H1 (cell line): Measurements from ENCODE around the gene RNF39. TPM values are rescaled to one million over a fixed set of nuclear protein-coding genes. Genes with fewer than 3 reads are reported as not detected.

Source experiments
- CTCF ChIA-PET: fragments of 300-600 bp; sonication (Branson Sonifier 250); formaldehyde crosslinking; loops from one replicate; lab custom pipeline; 2021; ENCODE audit not compliant: partially characterized antibody; lab: Charles Lee
- POLR2A ChIA-PET: fragments of 300-600 bp; sonication (Branson Sonifier 250); formaldehyde crosslinking; loops from one replicate; lab custom pipeline; 2021; ENCODE audit warnings: inconsistent platforms; ENCODE audit not compliant: partially characterized antibody; lab: Charles Lee
- DNase-seq, 2 experiments: peaks; one replicate each; pipeline versions ENCODE4 v3.0.0 to v3.0.0-alpha.2; 2010 to 2022; ENCODE audit warnings: low spot score in 2 of 2, low read depth in 1 of 2, mixed read lengths in 1 of 2
- FAIRE-seq: peaks from 2 replicates; lab custom pipeline; 2011; peaks lifted over from hg19 to GRCh38; lab: Jason Lieb, UNC
- H2AFZ ChIP-seq: 2 replicates; pipeline ENCODE4 v1.8.1; 2012; ENCODE audit warnings: low read length, inconsistent platforms
- H2AK5ac ChIP-seq: 2 replicates; pipeline ENCODE4 v1.6.1; 2013; ENCODE audit warnings: low read depth, low read length
- H2BK120ac ChIP-seq: replicated peaks from 2 replicates; pipeline ENCODE3; 2013; ENCODE audit warnings: low read depth, low read length, inconsistent platforms
- H2BK12ac ChIP-seq: 2 replicates; pipeline ENCODE4 v1.6.1; 2013; ENCODE audit warnings: low read depth, low read length
- H2BK15ac ChIP-seq: 2 replicates; pipeline ENCODE4 v1.6.1; 2013; ENCODE audit warnings: low read length
- H2BK20ac ChIP-seq: 2 replicates; pipeline ENCODE4 v1.6.1; 2013; ENCODE audit warnings: low read length
- H2BK5ac ChIP-seq: 2 replicates; pipeline ENCODE4 v1.6.1; 2013; ENCODE audit warnings: low read depth, low read length
- H3K14ac ChIP-seq: 2 replicates; pipeline ENCODE4 v1.6.1; 2013; ENCODE audit warnings: inconsistent platforms; ENCODE audit not compliant: insufficient read length
- H3K18ac ChIP-seq: 2 replicates; pipeline ENCODE4 v1.6.1; 2013; ENCODE audit warnings: low read length; ENCODE audit errors: extremely low read depth
- H3K23ac ChIP-seq: 2 replicates; pipeline ENCODE4 v1.6.1; 2013; ENCODE audit warnings: inconsistent platforms; ENCODE audit not compliant: insufficient read length
- H3K23me2 ChIP-seq: 2 replicates; pipeline ENCODE4 v1.6.1; 2013; ENCODE audit warnings: low read depth, low read length
- H3K27ac ChIP-seq: 2 replicates; pipeline ENCODE4 v1.6.1; 2011; ENCODE audit warnings: low read depth, low read length, inconsistent platforms
- H3K27me3 ChIP-seq, 4 experiments: replicated peaks in 1 of 4; 1 replicate in 1 of 4; 2 replicates in 3 of 4; pipeline versions ENCODE4 v1.6.1 to v1.8.1; 2011 to 2013; ENCODE audit warnings: low read length in 3 of 4, mild to moderate bottlenecking in 3 of 4, inconsistent platforms in 2 of 4, mixed read lengths in 2 of 4, moderate library complexity in 1 of 4; ENCODE audit not compliant: control insufficient read depth in 3 of 4, insufficient read depth in 3 of 4; ENCODE audit errors: extremely low read depth in 1 of 4
- H3K36me3 ChIP-seq, 4 experiments: 2 replicates each; pipeline versions ENCODE4 v1.6.1 to v1.8.1; 2011 to 2013; ENCODE audit warnings: mild to moderate bottlenecking in 4 of 4, low read length in 3 of 4, moderate library complexity in 2 of 4, control low read depth in 1 of 4, inconsistent platforms in 1 of 4; ENCODE audit not compliant: insufficient read depth in 4 of 4, control insufficient read depth in 2 of 4
- H3K4ac ChIP-seq: replicated peaks from 2 replicates; pipeline ENCODE3; 2013; ENCODE audit warnings: low read length, low read depth, mixed read lengths, inconsistent platforms; ENCODE audit not compliant: insufficient read length
- H3K4me1 ChIP-seq, 4 experiments: replicated peaks in 1 of 4; 1 replicate in 1 of 4; 2 replicates in 3 of 4; pipeline versions ENCODE4 v1.6.1 to v1.8.1; 2011 to 2013; ENCODE audit warnings: low read length in 3 of 4, inconsistent platforms in 2 of 4, mixed read lengths in 1 of 4; ENCODE audit not compliant: insufficient read depth in 4 of 4, control insufficient read depth in 3 of 4
- H3K4me2 ChIP-seq, 2 experiments: 2 replicates each; pipeline versions ENCODE4 v1.6.1 to v1.8.1; 2011 to 2013; ENCODE audit warnings: low read depth in 2 of 2, low read length in 2 of 2, control low read depth in 1 of 2, inconsistent platforms in 1 of 2, mild to moderate bottlenecking in 1 of 2; ENCODE audit not compliant: insufficient read depth in 1 of 2
- H3K4me3 ChIP-seq, 4 experiments: fragments of 200-600, 300-600 bp in 1 of 4; sonication (generic), shearing (Covaris generic), sonication (Bioruptor Twin) in 1 of 4; 2 replicates each; pipeline versions ENCODE4 v1.5.1 to v1.8.1; 2011 to 2016; ENCODE audit warnings: low read length in 4 of 4, low read depth in 3 of 4, control low read depth in 2 of 4, inconsistent platforms in 2 of 4, mild to moderate bottlenecking in 2 of 4, mixed read lengths in 1 of 4, moderate library complexity in 1 of 4; ENCODE audit not compliant: insufficient read depth in 2 of 4; ENCODE audit errors: extremely low read depth in 1 of 4
- H3K56ac ChIP-seq: replicated peaks from 2 replicates; pipeline ENCODE3; 2013; ENCODE audit warnings: low read depth, mild to moderate bottlenecking, mixed read lengths, low read length, inconsistent platforms; ENCODE audit not compliant: insufficient read length
- H3K79me1 ChIP-seq: 2 replicates; pipeline ENCODE4 v1.6.1; 2013; ENCODE audit warnings: low read depth, low read length, control low read depth
- H3K79me2 ChIP-seq, 2 experiments: 2 replicates each; pipeline versions ENCODE4 v1.6.1 to v1.8.1; 2012 to 2013; ENCODE audit warnings: low read length in 2 of 2, mild to moderate bottlenecking in 2 of 2, inconsistent platforms in 1 of 2; ENCODE audit not compliant: insufficient read depth in 2 of 2, control insufficient read depth in 1 of 2
- H3K9ac ChIP-seq, 4 experiments: replicated peaks in 1 of 4; 1 replicate in 1 of 4; 2 replicates in 3 of 4; pipeline versions ENCODE4 v1.6.1 to v1.8.1; 2011 to 2013; ENCODE audit warnings: low read depth in 3 of 4, low read length in 3 of 4, control low read depth in 2 of 4, mild to moderate bottlenecking in 2 of 4, moderate library complexity in 2 of 4, inconsistent platforms in 1 of 4; ENCODE audit errors: extremely low read depth in 1 of 4
- H3K9me3 ChIP-seq, 2 experiments: 2 replicates each; pipeline versions ENCODE4 v1.6.1 to v1.8.1; 2012 to 2013; ENCODE audit warnings: mild to moderate bottlenecking in 2 of 2, moderate library complexity in 2 of 2, control low read depth in 1 of 2, inconsistent platforms in 1 of 2, low read depth in 1 of 2, low read length in 1 of 2, mixed read lengths in 1 of 2; ENCODE audit not compliant: insufficient read depth in 2 of 2
- H4K20me1 ChIP-seq, 2 experiments: replicated peaks in 1 of 2; 2 replicates each; pipeline versions ENCODE3 to v1.8.1; 2011 to 2013; ENCODE audit warnings: inconsistent platforms in 2 of 2, low read length in 2 of 2, mild to moderate bottlenecking in 1 of 2; ENCODE audit not compliant: insufficient read depth in 2 of 2, control insufficient read depth in 1 of 2
- H4K5ac ChIP-seq: 2 replicates; pipeline ENCODE4 v1.6.1; 2013; ENCODE audit warnings: low read length, low read depth, mixed read lengths, inconsistent platforms; ENCODE audit not compliant: insufficient read length
- H4K8ac ChIP-seq: 2 replicates; pipeline ENCODE4 v1.8.0; 2013; ENCODE audit warnings: mild to moderate bottlenecking, moderate library complexity, low read length, inconsistent platforms; ENCODE audit not compliant: insufficient read depth; ENCODE audit errors: extremely low read depth
- H4K91ac ChIP-seq: replicated peaks from 2 replicates; pipeline ENCODE3; 2013; ENCODE audit warnings: low read length, mixed read lengths, inconsistent platforms; ENCODE audit not compliant: insufficient read length
- CBX8 ChIP-seq: fragments of 300-800, 300-1000 bp; sonication (generic); IDR thresholded peaks from 2 replicates; pipeline ENCODE4 v1.7.1; 2016; ENCODE audit warnings: low read depth, low read length, borderline replicate concordance
- CHD2 ChIP-seq: IDR thresholded peaks from 2 replicates; pipeline ENCODE4 v1.6.1; 2012; ENCODE audit warnings: low read length, improper control_type of control experiment
- CTBP2 ChIP-seq: IDR thresholded peaks from 2 replicates; pipeline ENCODE4 v1.7.0; 2011; ENCODE audit warnings: borderline replicate concordance, mild to moderate bottlenecking, moderate library complexity, mixed read lengths, low read length; ENCODE audit not compliant: insufficient read depth, insufficient read length
- GABPA ChIP-seq: IDR thresholded peaks from 2 replicates; pipeline ENCODE4 v1.6.1; 2011; ENCODE audit warnings: mild to moderate bottlenecking, low read length, moderate library complexity, borderline replicate concordance; ENCODE audit not compliant: insufficient read depth
- JUND ChIP-seq: IDR thresholded peaks from 2 replicates; pipeline ENCODE4 v1.6.1; 2011; ENCODE audit warnings: mild to moderate bottlenecking, improper control_type of control experiment, low read length
- PHF8 ChIP-seq: fragments of 200-600 bp; sonication (generic); conservative IDR thresholded peaks from 2 replicates; pipeline ENCODE4 v1.7.1; 2012; ENCODE audit warnings: low read depth, mild to moderate bottlenecking, inconsistent platforms, low read length, moderate library complexity
- SIN3A ChIP-seq, 2 experiments: IDR thresholded peaks in 1 of 2; conservative IDR thresholded peaks in 1 of 2; 2 replicates each; pipeline ENCODE4 v1.6.1; 2011 to 2012; ENCODE audit warnings: low read length in 2 of 2, improper control_type of control experiment in 1 of 2, low read depth in 1 of 2, mild to moderate bottlenecking in 1 of 2
- SP2 ChIP-seq: IDR thresholded peaks from 2 replicates; pipeline ENCODE4 v1.6.1; 2012; ENCODE audit warnings: mild to moderate bottlenecking, low read length, inconsistent platforms
- SRF ChIP-seq: IDR thresholded peaks from 2 replicates; pipeline ENCODE4 v1.6.1; 2011; ENCODE audit warnings: mild to moderate bottlenecking, low read depth, low read length, moderate library complexity
- TBP ChIP-seq: IDR thresholded peaks from 2 replicates; pipeline ENCODE4 v1.6.1; 2011; ENCODE audit warnings: low read depth, low read length, improper control_type of control experiment
- WGBS, 2 experiments: shearing (Covaris generic) in 1 of 2; methylation state at CpG; one replicate each; pipeline versions ENCODE4 v1.1.6 to v1.1.7; 2013 to 2015; ENCODE audit warnings: low lambda C conversion rate in 2 of 2, mixed read lengths in 2 of 2, inconsistent platforms in 1 of 2, low coverage in 1 of 2, missing lambda C conversion rate in 1 of 2; ENCODE audit not compliant: insufficient replicate concordance in 2 of 2, insufficient coverage in 1 of 2, insufficient read length in 1 of 2; ENCODE audit errors: extremely low coverage in 1 of 2, missing lambda C conversion rate in 1 of 2; 5-methylcytosine and 5-hydroxymethylcytosine counted together
- long read RNA-seq, 2 experiments: library from RNA in 1 of 2; library from capped mRNA in 1 of 2; stranded (forward); transcript quantifications; one replicate each; pipeline ENCODE4 v2.0.0, GENCODE V29; 2021; ENCODE audit warnings: inconsistent platforms in 1 of 2
- polyA minus RNA-seq, 3 experiments: library from RNA; depleted of rRNA, polyadenylated mRNA; stranded (reverse); fragments of >200 nt; gene quantifications; 1 replicate in 2 of 3; 2 replicates in 1 of 3; pipeline ENCODE4 v1.2.3, GENCODE V29; 2011
- polyA plus RNA-seq, 7 experiments: library from polyadenylated mRNA; depleted of rRNA in 3 of 7; stranded (reverse) in 5 of 7; unstranded in 2 of 7; fragments of >200 nt in 5 of 7; fragments of 200-250 nt in 2 of 7; gene quantifications; 1 replicate in 5 of 7; 2 replicates in 1 of 7; 4 replicates in 1 of 7; pipeline versions ENCODE4 v1.2.1 to v1.2.3, GENCODE V29; 2011 to 2013; ENCODE audit warnings: missing spikeins in 2 of 7, mixed read lengths in 2 of 7
- total RNA-seq: library from RNA; stranded (reverse); fragmentation: NEBNext Ultra II Directional; extraction: Animal tissue kit (Norgen Biotek cat#: 25700); gene quantifications from 2 replicates; pipeline ENCODE4 v1.2.1, GENCODE V29; 2021

Gene RNF39
- total RNA-seq (1.4 and 1.7 TPM in 2 replicates), polyA plus RNA-seq (2011; rRNA removed) (2.3 TPM in 2 replicates), polyA minus RNA-seq (2011; rRNA and poly(A)+ RNA removed) (0.39 and 0.54 TPM in 2 replicates)
- polyA plus RNA-seq (2011; cell fraction: cytosol; rRNA removed) = 1.6 TPM
- polyA plus RNA-seq (2011; cell fraction: nucleus; rRNA removed) = 1.5 TPM
- polyA plus RNA-seq (2012, experiment 1 of 2) = 1.2 to 1.6 TPM (median 1.5 TPM) in 4 replicates
- polyA plus RNA-seq (2012, experiment 2 of 2) = 1.4 TPM
- polyA plus RNA-seq (2013, experiment 1 of 2) = 0.83 TPM
- polyA plus RNA-seq (2013, experiment 2 of 2) = 1.2 TPM
- 0.51 TPM for polyA minus RNA-seq (2011; cell fraction: cytosol; rRNA and poly(A)+ RNA removed)
- 0.40 TPM for polyA minus RNA-seq (2011; cell fraction: nucleus; rRNA and poly(A)+ RNA removed)
- long read RNA-seq, experiment 1, partial matches to known transcripts = 0 of 4 reads
- long read RNA-seq, experiment 1, other reads (novel, unspliced or antisense) = 4 of 4 reads
- long read RNA-seq, experiment 2 = 0 reads

- H3K36me3 ChIP-seq = no peaks in the 10 kb centered on the region
- H3K27ac ChIP-seq = no peak within 1 kb of the TSS
- no peak within 1 kb of the TSS for H2AK5ac ChIP-seq
- H3K9ac ChIP-seq = no peak within 1 kb of the TSS
- peaks cover 23% of the 10 kb centered on the region for H3K23me2 ChIP-seq
- no peaks in the 10 kb centered on the region for H3K9me3 ChIP-seq
- H4K91ac ChIP-seq = no peak within 1 kb of the TSS
- H3K79me1 ChIP-seq = no peaks in the 10 kb centered on the region
- no peak within 1 kb of the TSS for H3K23ac ChIP-seq
- no peak within 1 kb of the TSS for H4K8ac ChIP-seq
- no peak within 1 kb of the TSS; the same call in 1 of the 2 replicates for H3K18ac ChIP-seq
- DNase-seq (no peak), FAIRE-seq (no peak)
- H3K79me2 ChIP-seq = no peaks in the 10 kb centered on the region
- H4K5ac ChIP-seq = no peak within 1 kb of the TSS
- 1% methylated on average over 55 of the region's 64 CpGs; no CpG with 5 or more reads in 1 of the 2 experiments for WGBS, 2 experiments
- no peaks in the 10 kb centered on the region for H4K20me1 ChIP-seq
- no peak within 1 kb of the TSS for H2BK20ac ChIP-seq
- H2BK120ac ChIP-seq = no peak within 1 kb of the TSS
- H3K4ac ChIP-seq = no peak within 1 kb of the TSS
- H3K4me3 ChIP-seq = peak within 1 kb of the TSS; percentile 52 to 82 (median 72)
- H3K4me2 ChIP-seq = peak within 1 kb of the TSS; percentile 80 to 98
- no peak within 1 kb of the TSS for H3K14ac ChIP-seq
- H3K27me3 ChIP-seq = peaks cover 41 to 72% (median 60%) of the 10 kb centered on the region in 4 experiments
- H2BK15ac ChIP-seq = peak within 1 kb of the TSS; percentile 36; the same call in 1 of the 2 replicates
- peaks cover 10 to 30% (median 14%) of the 10 kb centered on the region in 4 experiments; a peak in 6 of 7 replicates for H3K4me1 ChIP-seq
- H2AFZ ChIP-seq = peak within 1 kb of the TSS; percentile 94
- H3K56ac ChIP-seq = no peak within 1 kb of the TSS
- H2BK12ac ChIP-seq = peak within 1 kb of the TSS; percentile 60; the same call in 1 of the 2 replicates
- ChIA-PET CTCF (interaction anchor here (1.1 to 3.3 kb wide), 8 partner anchors 26 to 227 kb away, joined by 3 to 14 read pairs (median 5); no protein-coding TSS in a partner anchor), POLR2A (interaction anchor here (1.0 to 2.2 kb wide), 3 partner anchors 15 to 28 kb away, joined by 3 to 12 read pairs (median 3); partner anchors contain the start of gene POLR1H)
- no peak within 1 kb of the TSS for H2BK5ac ChIP-seq
- TF ChIP-seq CBX8 (no peak), SP2 (no peak), CTBP2 (peak; percentile 47), CHD2 (no peak), JUND (no peak), SRF (no peak), TBP (no peak), GABPA (no peak), SIN3A (conservative IDR thresholded peaks at IDR 0.05 in 1 of 2, IDR thresholded peaks at IDR 0.05 in 1 of 2; ENCODE audit: low read depth in 1 of 2, low read length in 2 of 2) (no peak), PHF8 (no peak)
Measured at GRCh38 chr6:30075094-30075789, at the start of gene RNF39. Gene RNF39 (minus strand): TSS chr6:30075769. CDS start chr6:30075585, 184 bp downstream.
